Stimulated activated memory B cell treated with anti-CD40 and anti-IgM and Interleukin-4, amounts not matched to agents 10 μg/mL and 1 μg/mL and 100 μg/mL, for 72 hours (primary cell): ENCODE results near the gene GNG13.
"Not testable (repeated sequence)": the region's sequence is repeated elsewhere in the genome, so short reads cannot be mapped to it uniquely, and the experiment has no call there.

ENCODE experiments used
- ATAC-seq: fragments of 150-1000 bp; cut with Tn5 transposase; 2 replicates; pipeline ENCODE4 v1.10.0; 2021
- H3K27ac Mint-ChIP-seq: one replicate; pipeline ENCODE4 v1.8.0; 2022; ENCODE audit warnings: mild to moderate bottlenecking, mixed read lengths
- H3K27me3 Mint-ChIP-seq: one replicate; pipeline ENCODE4 v1.8.0; 2022; ENCODE audit warnings: mixed read lengths
- H3K36me3 Mint-ChIP-seq: one replicate; pipeline ENCODE4 v1.8.0; 2022; ENCODE audit warnings: mixed read lengths
- H3K4me1 Mint-ChIP-seq: one replicate; pipeline ENCODE4 v1.8.0; 2022; ENCODE audit warnings: mixed read lengths
- H3K4me3 Mint-ChIP-seq: one replicate; pipeline ENCODE4 v1.8.0; 2022; ENCODE audit warnings: mild to moderate bottlenecking, moderate library complexity, mixed read lengths
- H3K9me3 Mint-ChIP-seq: one replicate; pipeline ENCODE4 v1.8.0; 2022; ENCODE audit warnings: mixed read lengths

The GNG13 gene

GRCh38 chr16:822909-823297, 22.4 kb upstream of the GNG13 start:
- H3K27me3 Mint-ChIP-seq: peaks cover 44% of the 10 kb centered on the region
- H3K4me3 Mint-ChIP-seq: no peak overlapping the region
- no peak overlapping the region for H3K27ac Mint-ChIP-seq
- H3K4me1 Mint-ChIP-seq: peaks cover 10% of the 10 kb centered on the region
- H3K36me3 Mint-ChIP-seq: no peaks in the 10 kb centered on the region
- ATAC-seq: no peak
- H3K9me3 Mint-ChIP-seq: no peaks in the 10 kb centered on the region

- no peak overlapping the region for H3K4me3 Mint-ChIP-seq
- no peaks in the 10 kb centered on the region for H3K36me3 Mint-ChIP-seq
- H3K4me1 Mint-ChIP-seq: peaks cover 10% of the 10 kb centered on the region
- ATAC-seq: no peak
- H3K9me3 Mint-ChIP-seq: no peaks in the 10 kb centered on the region
- H3K27me3 Mint-ChIP-seq: peaks cover 39% of the 10 kb centered on the region
- no peak overlapping the region for H3K27ac Mint-ChIP-seq
Observed at GRCh38 chr16:822174-822908, 21.8 kb upstream of the GNG13 start.

DNA sequence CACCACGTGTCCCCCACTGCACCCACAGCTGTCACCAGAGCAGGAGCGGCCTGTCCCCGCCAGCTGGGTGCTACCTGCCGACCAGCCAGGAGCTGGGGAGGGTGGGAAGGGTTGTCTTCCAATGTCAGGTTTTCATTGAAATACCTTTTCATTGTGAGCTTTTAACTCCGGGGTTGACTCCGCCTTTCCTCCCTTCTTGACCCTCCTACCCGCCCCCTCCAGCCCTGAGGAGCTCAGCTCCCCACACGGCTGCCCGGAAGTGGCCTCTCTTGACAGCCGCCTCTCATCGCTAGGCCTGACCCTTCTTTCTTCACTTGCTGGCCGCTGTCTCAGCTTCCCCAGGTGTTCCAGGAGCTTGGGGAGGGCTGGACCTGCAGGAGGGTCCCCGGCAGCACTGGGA, 21.2 kb upstream of the GNG13 start:
- Mint-ChIP-seq H3K4me1 (peaks cover 10% of the 10 kb centered on the region), H3K9me3 (no peaks in the 10 kb centered on the region), H3K4me3 (no peak overlapping the region), H3K27ac (no peak overlapping the region), H3K27me3 (peaks cover 35% of the 10 kb centered on the region), H3K36me3 (no peaks in the 10 kb centered on the region)
- ATAC-seq: no peak

- peaks cover 31% of the 10 kb centered on the region for H3K27me3 Mint-ChIP-seq
- no peak overlapping the region for H3K4me3 Mint-ChIP-seq
- no peaks in the 10 kb centered on the region for H3K9me3 Mint-ChIP-seq
- H3K27ac Mint-ChIP-seq: no peak overlapping the region
- ATAC-seq: no peak
- peaks cover 10% of the 10 kb centered on the region for H3K4me1 Mint-ChIP-seq
- H3K36me3 Mint-ChIP-seq: no peaks in the 10 kb centered on the region
Observed at GRCh38 chr16:820748-821147, 20.2 kb upstream of the GNG13 start.

- Mint-ChIP-seq H3K4me1 (peaks cover 10% of the 10 kb centered on the region), H3K27me3 (peaks cover 27% of the 10 kb centered on the region)
- not testable (repeated sequence) for ATAC-seq, H3K9me3 Mint-ChIP-seq, H3K4me3 Mint-ChIP-seq, H3K36me3 Mint-ChIP-seq, H3K27ac Mint-ChIP-seq
Observed at GRCh38 chr16:820044-820408, 19.5 kb upstream of the GNG13 start.

GRCh38 chr16:819336-820043, 19.0 kb upstream of the GNG13 start:
- H3K4me1 Mint-ChIP-seq: peaks cover 10% of the 10 kb centered on the region
- H3K27me3 Mint-ChIP-seq: peaks cover 27% of the 10 kb centered on the region
- H3K4me3 Mint-ChIP-seq: no peak overlapping the region
- no peaks in the 10 kb centered on the region for H3K9me3 Mint-ChIP-seq
- ATAC-seq: no peak
- no peak overlapping the region for H3K27ac Mint-ChIP-seq
- H3K36me3 Mint-ChIP-seq: no peaks in the 10 kb centered on the region

DNA sequence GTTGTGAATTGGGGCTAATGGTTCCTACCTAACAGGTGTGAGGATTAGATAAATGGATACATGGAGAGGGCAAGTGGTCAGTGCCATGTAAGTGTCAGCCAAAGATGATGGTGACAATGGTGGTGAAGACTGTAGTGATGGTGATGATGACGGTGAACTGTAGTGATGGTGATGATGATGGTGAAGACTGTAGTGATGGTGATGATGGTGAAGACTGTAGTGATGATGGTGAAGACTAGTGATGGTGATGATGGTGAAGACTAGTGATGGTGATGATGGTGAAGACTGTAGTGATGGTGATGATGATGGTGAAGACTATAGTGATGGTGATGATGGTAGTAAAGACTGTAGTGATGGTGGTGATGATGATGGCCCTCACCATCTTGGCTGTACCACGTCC, 18.1 kb upstream of the GNG13 start:
- Mint-ChIP-seq H3K4me1 (peaks cover 10% of the 10 kb centered on the region), H3K27me3 (peaks cover 21% of the 10 kb centered on the region), H3K9me3 (no peaks in the 10 kb centered on the region), H3K36me3 (no peaks in the 10 kb centered on the region), H3K4me3 (no peak overlapping the region), H3K27ac (no peak overlapping the region)
- ATAC-seq: no peak

DNA sequence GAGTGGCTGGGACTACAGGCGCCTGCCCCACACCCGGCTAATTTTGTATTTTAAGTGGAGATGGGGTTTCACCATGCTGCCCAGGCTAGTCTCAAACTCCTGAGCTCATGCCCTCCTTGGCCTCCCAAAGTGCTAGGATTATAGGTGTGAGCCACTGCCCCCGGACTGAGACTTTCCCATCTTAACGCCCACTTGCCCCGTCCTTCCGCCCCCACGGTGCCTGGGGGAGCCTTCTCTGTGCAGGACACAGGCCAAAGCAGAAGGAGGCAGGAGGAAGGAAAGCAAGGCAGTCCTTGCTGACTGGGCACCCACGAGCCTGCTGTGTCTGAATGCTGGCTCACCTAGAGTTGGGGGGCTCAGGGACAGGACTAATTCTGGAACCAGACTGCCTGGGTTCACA, 17.6 kb upstream of the GNG13 start:
- Mint-ChIP-seq H3K9me3 (no peaks in the 10 kb centered on the region), H3K4me3 (no peak overlapping the region), H3K27ac (no peak overlapping the region), H3K27me3 (peaks cover 21% of the 10 kb centered on the region), H3K4me1 (peaks cover 10% of the 10 kb centered on the region), H3K36me3 (no peaks in the 10 kb centered on the region)
- no peak for ATAC-seq

DNA sequence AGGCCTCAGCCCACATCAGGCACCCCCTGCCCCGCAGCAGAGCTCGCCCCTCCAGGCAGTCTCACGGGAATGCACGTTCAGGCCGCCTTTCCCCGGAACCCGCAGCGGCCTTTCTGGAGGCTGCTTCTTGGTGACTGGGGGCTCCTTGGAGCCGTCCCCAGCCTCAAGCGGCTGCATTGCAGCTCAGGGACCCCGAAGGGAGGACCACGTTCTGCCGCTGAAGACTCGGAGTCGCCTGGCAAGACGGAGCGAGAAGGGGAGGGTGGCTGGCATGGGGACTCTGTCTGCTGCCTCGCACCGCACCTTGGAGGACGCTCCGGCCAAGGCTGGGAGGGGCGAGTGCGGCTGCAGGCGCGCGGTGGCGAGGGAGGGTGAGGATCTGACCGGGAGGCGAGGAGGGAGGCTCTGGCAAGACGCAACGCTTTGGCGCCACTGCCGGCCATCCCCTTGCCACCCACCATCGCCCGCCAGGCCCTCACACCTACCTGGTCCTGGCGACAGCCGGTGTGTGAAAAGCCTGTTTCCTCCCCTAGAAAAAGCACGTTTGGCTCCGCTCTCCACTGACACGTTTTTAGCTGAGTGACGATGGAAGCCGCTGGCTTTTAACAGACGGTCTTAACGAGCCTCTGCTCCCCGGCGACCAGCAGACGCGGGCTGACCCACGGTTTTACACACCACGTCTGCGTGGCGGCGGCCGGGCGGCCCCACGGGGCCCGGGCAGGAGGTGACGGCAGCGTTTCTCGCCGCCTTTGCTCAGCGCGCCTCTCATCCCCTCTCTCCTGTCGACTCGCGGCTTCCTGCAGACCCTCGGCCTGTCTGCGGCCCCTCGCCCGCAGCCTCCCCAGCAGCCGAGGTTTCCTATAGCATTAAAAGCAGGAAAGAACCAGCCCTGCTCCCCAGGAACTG, 16.7 kb upstream of the GNG13 start:
- Mint-ChIP-seq H3K4me1 (peaks cover 10% of the 10 kb centered on the region), H3K27ac (no peak overlapping the region), H3K36me3 (peaks cover 2% of the 10 kb centered on the region), H3K27me3 (peaks cover 23% of the 10 kb centered on the region), H3K9me3 (peaks cover under 1% of the 10 kb centered on the region), H3K4me3 (no peak overlapping the region)
- ATAC-seq: no peak

- H3K9me3 Mint-ChIP-seq: peaks cover 3% of the 10 kb centered on the region
- no peak overlapping the region for H3K4me3 Mint-ChIP-seq
- H3K36me3 Mint-ChIP-seq: peaks cover 6% of the 10 kb centered on the region
- peaks cover 13% of the 10 kb centered on the region for H3K4me1 Mint-ChIP-seq
- peaks cover 30% of the 10 kb centered on the region for H3K27me3 Mint-ChIP-seq
- no peak for ATAC-seq
- H3K27ac Mint-ChIP-seq: no peak overlapping the region
Observed at GRCh38 chr16:815861-816260, 15.3 kb upstream of the GNG13 start.

GRCh38 chr16:814974-815373, 14.4 kb upstream of the GNG13 start:
- H3K4me3 Mint-ChIP-seq: no peak overlapping the region
- peaks cover 6% of the 10 kb centered on the region for H3K36me3 Mint-ChIP-seq
- ATAC-seq: no peak
- H3K27ac Mint-ChIP-seq: no peak overlapping the region
- H3K27me3 Mint-ChIP-seq: peaks cover 38% of the 10 kb centered on the region
- H3K4me1 Mint-ChIP-seq: peaks cover 12% of the 10 kb centered on the region
- H3K9me3 Mint-ChIP-seq: peaks cover 3% of the 10 kb centered on the region

- Mint-ChIP-seq H3K27me3 (peaks cover 49% of the 10 kb centered on the region), H3K27ac (no peak overlapping the region), H3K4me3 (no peak overlapping the region), H3K9me3 (peaks cover 3% of the 10 kb centered on the region), H3K4me1 (peaks cover 6% of the 10 kb centered on the region), H3K36me3 (peaks cover 6% of the 10 kb centered on the region)
- ATAC-seq: no peak
Observed at GRCh38 chr16:813916-814412, 13.4 kb upstream of the GNG13 start.

GRCh38 chr16:813204-813915, 12.8 kb upstream of the GNG13 start:
- Mint-ChIP-seq H3K27me3 (peaks cover 55% of the 10 kb centered on the region), H3K9me3 (peaks cover 3% of the 10 kb centered on the region), H3K36me3 (peaks cover 6% of the 10 kb centered on the region), H3K27ac (no peak overlapping the region), H3K4me1 (peaks cover 8% of the 10 kb centered on the region), H3K4me3 (peak overlapping the region; percentile 35)
- peak; percentile 74 for ATAC-seq

DNA sequence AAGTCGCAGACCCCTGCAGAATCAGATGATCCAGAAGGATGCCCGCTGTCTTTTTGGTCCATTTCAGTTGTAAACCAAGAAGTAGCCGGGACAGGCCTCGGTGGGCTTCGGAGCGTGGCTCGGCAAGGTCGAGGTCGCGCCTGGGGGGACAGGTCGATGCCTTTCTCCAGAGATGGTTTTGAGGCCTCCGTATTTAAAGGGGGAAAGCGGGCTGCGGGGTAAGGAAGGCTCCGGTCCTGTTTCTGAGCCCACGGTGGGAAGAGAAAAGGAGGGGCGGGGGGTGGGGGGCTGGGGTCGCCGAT, 7.5 kb upstream of the GNG13 start:
- H3K36me3 Mint-ChIP-seq: peaks cover 6% of the 10 kb centered on the region
- H3K4me1 Mint-ChIP-seq: peaks cover 16% of the 10 kb centered on the region
- H3K27ac Mint-ChIP-seq: peak overlapping the region; percentile 91
- no peak for ATAC-seq
- peaks cover 63% of the 10 kb centered on the region for H3K27me3 Mint-ChIP-seq
- peak overlapping the region; percentile 89 for H3K4me3 Mint-ChIP-seq
- peaks cover 3% of the 10 kb centered on the region for H3K9me3 Mint-ChIP-seq
